ENCODE data around the gene USP25. TPM values are rescaled to one million over a fixed set of nuclear protein-coding genes. Genes with fewer than 3 reads are reported as not detected.
A peak's percentile ranks its signal among the peaks of the same experiment; 100 is the strongest.

Gene USP25
- total and polyA plus RNA-seq, 8 donors: 8.2 to 91.6 (median 25.5) TPM

DNA sequence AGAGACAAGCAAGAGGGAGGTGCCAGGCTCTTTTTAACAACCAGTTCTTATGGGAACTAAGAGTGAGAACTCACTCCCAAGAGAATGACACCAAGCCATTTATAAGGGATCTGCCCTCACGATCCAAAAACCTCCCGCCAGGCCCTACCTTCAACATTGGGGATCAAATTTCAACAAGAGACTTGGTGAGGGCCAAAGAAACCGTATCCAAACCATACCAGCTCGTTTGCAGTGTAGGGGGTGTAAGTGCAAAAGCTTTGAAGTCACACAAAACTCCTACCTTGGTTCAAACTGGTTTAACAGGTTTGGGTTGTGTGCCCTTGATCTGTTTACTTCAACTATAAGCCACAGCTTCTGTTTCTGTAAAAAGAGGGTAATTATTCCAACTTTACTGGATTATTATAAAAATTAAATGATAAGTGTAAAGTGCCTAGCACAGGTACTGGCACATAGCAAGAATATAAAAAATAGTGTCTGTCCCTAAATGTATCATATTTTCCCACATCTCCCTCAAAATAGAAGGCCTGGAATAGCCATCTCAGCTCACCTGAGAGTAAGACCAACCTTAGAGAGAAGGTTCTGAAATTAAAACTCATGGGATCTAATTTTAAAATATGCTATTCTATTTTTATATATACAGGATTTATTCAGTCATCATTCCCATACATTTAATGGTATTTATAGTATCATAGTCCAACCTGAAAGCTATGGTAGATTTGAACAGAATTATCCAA, 7.0 kb upstream of the USP25 start:
- WGBS, 5 donors: 19 to 39% (median 27%) methylated on average over 4 of the region's 4 CpGs
- H3K9me3 ChIP-seq: peaks cover 0 to 9% (median 3%) of the 10 kb centered on the region in 4 donors
- no peaks in the 10 kb centered on the region for H3K36me3 ChIP-seq
- DNase-seq: peak; percentile 43 to 86
- H3K27me3 ChIP-seq: no peaks in the 10 kb centered on the region
- TF ChIP-seq POLR2AphosphoS5 (IDR thresholded peaks at IDR 0.05) (no peak), EP300 (IDR thresholded peaks at IDR 0.05) (no peak), POLR2A (IDR thresholded peaks at IDR 0.05) (no peak)
- TF ChIP-seq, protein P1, sequence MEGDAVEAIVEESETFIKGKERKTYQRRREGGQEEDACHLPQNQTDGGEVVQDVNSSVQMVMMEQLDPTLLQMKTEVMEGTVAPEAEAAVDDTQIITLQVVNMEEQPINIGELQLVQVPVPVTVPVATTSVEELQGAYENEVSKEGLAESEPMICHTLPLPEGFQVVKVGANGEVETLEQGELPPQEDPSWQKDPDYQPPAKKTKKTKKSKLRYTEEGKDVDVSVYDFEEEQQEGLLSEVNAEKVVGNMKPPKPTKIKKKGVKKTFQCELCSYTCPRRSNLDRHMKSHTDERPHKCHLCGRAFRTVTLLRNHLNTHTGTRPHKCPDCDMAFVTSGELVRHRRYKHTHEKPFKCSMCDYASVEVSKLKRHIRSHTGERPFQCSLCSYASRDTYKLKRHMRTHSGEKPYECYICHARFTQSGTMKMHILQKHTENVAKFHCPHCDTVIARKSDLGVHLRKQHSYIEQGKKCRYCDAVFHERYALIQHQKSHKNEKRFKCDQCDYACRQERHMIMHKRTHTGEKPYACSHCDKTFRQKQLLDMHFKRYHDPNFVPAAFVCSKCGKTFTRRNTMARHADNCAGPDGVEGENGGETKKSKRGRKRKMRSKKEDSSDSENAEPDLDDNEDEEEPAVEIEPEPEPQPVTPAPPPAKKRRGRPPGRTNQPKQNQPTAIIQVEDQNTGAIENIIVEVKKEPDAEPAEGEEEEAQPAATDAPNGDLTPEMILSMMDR (IDR thresholded peaks at IDR 0.05): no peak
- H3K27ac ChIP-seq: peak overlapping the region in 3 of 5 donors; percentile 35 to 63 (median 61)
- no peak overlapping the region for H3K4me3 ChIP-seq
- H3K4me1 ChIP-seq: peaks cover 0 to 9% (median 0%) of the 10 kb centered on the region in 4 donors
- intact Hi-C loops (cut with DNase I; ENCODE audit: low total_unique reads): no loop called here

DNA sequence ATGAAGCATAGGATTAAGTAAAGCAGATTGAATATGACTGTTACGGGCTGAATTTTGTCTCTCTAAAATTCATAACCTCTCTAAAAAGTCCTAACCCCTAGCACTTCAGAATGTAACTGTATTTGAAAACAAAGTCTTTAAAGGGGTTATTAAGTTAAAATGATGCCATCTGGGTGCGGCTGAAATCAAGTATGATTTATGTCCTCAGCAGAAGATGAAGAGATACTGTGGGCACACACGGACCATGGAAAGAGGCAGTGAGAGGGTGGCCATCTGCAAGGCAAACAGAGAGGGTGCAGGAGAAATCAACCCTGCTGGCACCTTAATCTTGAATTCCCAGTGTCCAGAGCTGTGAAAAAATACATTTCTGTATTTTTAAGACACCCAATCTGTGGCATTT, 3.8 kb upstream of the USP25 start:
- WGBS, 5 donors: 71 to 86% (median 82%) methylated on average over 3 of the region's 3 CpGs
- Histone ChIP-seq H3K27ac (no peak overlapping the region), H3K9me3 (peaks cover 0 to 9% (median 3%) of the 10 kb centered on the region in 4 donors)

DNA sequence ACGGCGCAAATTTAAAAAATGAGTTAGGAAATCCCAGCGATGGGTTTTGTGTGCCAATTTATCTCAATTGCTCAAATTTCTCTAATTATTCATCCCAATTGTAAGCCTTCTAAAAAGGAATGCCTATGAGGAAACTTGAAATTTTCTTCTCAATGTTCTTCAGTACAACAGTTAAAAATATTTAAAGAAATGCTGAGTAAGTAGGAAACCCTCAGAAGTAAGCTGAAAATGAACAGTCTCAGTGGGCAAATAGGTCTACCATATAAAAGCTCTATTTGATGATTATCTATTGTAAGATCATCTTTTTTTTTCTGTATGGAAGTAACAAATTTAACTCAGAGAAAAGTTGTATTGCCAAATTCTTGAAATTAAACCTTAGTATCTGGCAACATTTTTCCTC, 1.7 kb upstream of the USP25 start:
- DNase-seq: no peak
- intact Hi-C loops (cut with DNase I; ENCODE audit: low total_unique reads): no loop called here
- 96 to 98% (median 97%) methylated on average over 3 of the region's 3 CpGs for WGBS, 5 donors
- H3K36me3 ChIP-seq: no peaks in the 10 kb centered on the region
- no peak overlapping the region for H3K4me3 ChIP-seq
- H3K27me3 ChIP-seq: no peaks in the 10 kb centered on the region
- no peak overlapping the region for H3K27ac ChIP-seq
- no peaks in the 10 kb centered on the region for H3K9me3 ChIP-seq
- H3K4me1 ChIP-seq: peaks cover 0 to 29% (median 20%) of the 10 kb centered on the region in 4 donors
- TF ChIP-seq, protein P1 (IDR thresholded peaks at IDR 0.05): no peak
- no peak for TF ChIP-seq EP300 (IDR thresholded peaks at IDR 0.05)
- TF ChIP-seq POLR2AphosphoS5 (IDR thresholded peaks at IDR 0.05): no peak
- TF ChIP-seq POLR2A (IDR thresholded peaks at IDR 0.05): no peak

More for the DNA sequence above, 3.8 kb upstream of the USP25 start:
- no peaks in the 10 kb centered on the region for H3K27me3 ChIP-seq
- no peak for TF ChIP-seq EP300 (IDR thresholded peaks at IDR 0.05)
- TF ChIP-seq, protein P1 (IDR thresholded peaks at IDR 0.05): no peak
- no peak for TF ChIP-seq POLR2A (IDR thresholded peaks at IDR 0.05)
- no peak for TF ChIP-seq POLR2AphosphoS5 (IDR thresholded peaks at IDR 0.05)
- intact Hi-C loops (cut with DNase I; ENCODE audit: low total_unique reads): no loop called here
- H3K4me3 ChIP-seq: no peak overlapping the region
- H3K36me3 ChIP-seq: no peaks in the 10 kb centered on the region
- peaks cover 0 to 18% (median 7%) of the 10 kb centered on the region in 4 donors for H3K4me1 ChIP-seq
- DNase-seq: no peak

DNA sequence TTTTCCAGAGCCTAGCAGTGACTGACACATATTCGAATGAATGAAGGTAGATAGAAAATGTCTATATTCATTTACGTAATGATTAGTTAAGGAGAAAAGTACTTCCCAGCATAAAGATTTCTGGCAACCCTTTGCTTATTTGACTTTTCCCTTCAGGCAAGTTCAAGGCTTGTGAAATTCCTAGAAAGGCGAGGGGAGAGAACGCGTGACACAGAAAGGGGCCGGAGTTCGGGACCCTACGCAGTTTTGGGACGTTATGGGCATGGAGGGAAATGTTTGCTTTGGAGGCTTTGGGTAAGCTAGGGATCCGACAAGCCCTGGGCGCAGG, 472 bp upstream of the USP25 start:
- 2 to 4% (median 3%) methylated on average over 11 of the region's 11 CpGs for WGBS, 5 donors
- no peak for DNase-seq
- H3K4me1 ChIP-seq: peaks cover 0 to 41% (median 30%) of the 10 kb centered on the region in 4 donors
- no peaks in the 10 kb centered on the region for H3K27me3 ChIP-seq
- H3K4me3 ChIP-seq: peak overlapping the region; percentile 75 to 90 (median 84)
- H3K9me3 ChIP-seq: no peaks in the 10 kb centered on the region
- intact Hi-C loops (cut with DNase I; ENCODE audit: low total_unique reads): no loop called here
- no peaks in the 10 kb centered on the region for H3K36me3 ChIP-seq
- TF ChIP-seq EP300 (IDR thresholded peaks at IDR 0.05) (no peak), POLR2AphosphoS5 (IDR thresholded peaks at IDR 0.05) (no peak), POLR2A (IDR thresholded peaks at IDR 0.05) (no peak)
- TF ChIP-seq, protein P1 (IDR thresholded peaks at IDR 0.05): no peak
- peak overlapping the region; percentile 94 to 99 (median 98) for H3K27ac ChIP-seq
